MM.1S (cell line): ENCODE results near the gene KRTAP10-6.
"Not testable (repeated sequence)": the region's sequence is repeated elsewhere in the genome, so short reads cannot be mapped to it uniquely, and the experiment has no call there.

Source experiments
- DNase-seq: peaks from one replicate; pipeline ENCODE4 v3.0.0-alpha.2; 2015
- H2AFZ ChIP-seq: fragments of 300-600 bp; sonication (generic); 2 replicates; pipeline ENCODE4 v1.6.0; 2016; ENCODE audit warnings: antibody characterized with exemption, low read length
- H3F3A ChIP-seq: fragments of 300-600 bp; sonication (generic); 2 replicates; pipeline ENCODE4 v1.6.1; 2016; ENCODE audit warnings: mild to moderate bottlenecking, antibody characterized with exemption, low read length, moderate library complexity, mixed read lengths; ENCODE audit not compliant: insufficient read depth
- H3K27ac ChIP-seq: fragments of 300-600 bp; sonication (generic); 2 replicates; pipeline ENCODE4 v1.5.1; 2016; ENCODE audit warnings: mild to moderate bottlenecking, low read length
- H3K27me3 ChIP-seq: fragments of 300-600 bp; sonication (generic); replicated peaks from 2 replicates; pipeline ENCODE4 v1.6.0; 2016; ENCODE audit warnings: low read length; ENCODE audit not compliant: insufficient read depth
- H3K36me3 ChIP-seq: fragments of 300-600 bp; sonication (generic); replicated peaks from 2 replicates; pipeline ENCODE4 v1.6.1; 2016; ENCODE audit warnings: mild to moderate bottlenecking, low read length, mixed read lengths; ENCODE audit not compliant: insufficient read depth
- H3K4me1 ChIP-seq: fragments of 300-600 bp; sonication (generic); 2 replicates; pipeline ENCODE4 v1.6.1; 2016; ENCODE audit warnings: low read length, mixed read lengths
- H3K4me2 ChIP-seq: fragments of 300-600 bp; sonication (generic); 2 replicates; pipeline ENCODE4 v1.6.0; 2016; ENCODE audit warnings: low read depth, low read length
- H3K4me3 ChIP-seq: fragments of 300-600 bp; sonication (generic); 2 replicates; pipeline ENCODE4 v1.5.1; 2016; ENCODE audit warnings: low read length, mixed read lengths
- H3K79me2 ChIP-seq: fragments of 300-600 bp; sonication (generic); 2 replicates; pipeline ENCODE4 v1.6.1; 2016; ENCODE audit warnings: mixed run types, low read length, mixed read lengths
- H3K9ac ChIP-seq: fragments of 300-600 bp; sonication (generic); 2 replicates; pipeline ENCODE4 v1.6.1; 2016; ENCODE audit warnings: low read length, mixed read lengths
- H3K9me2 ChIP-seq: fragments of 300-600 bp; sonication (generic); replicated peaks from 2 replicates; pipeline ENCODE4 v1.6.1; 2016; ENCODE audit warnings: mild to moderate bottlenecking, low read length, mixed read lengths; ENCODE audit not compliant: insufficient read depth
- H3K9me3 ChIP-seq: fragments of 300-600 bp; sonication (generic); replicated peaks from 2 replicates; pipeline ENCODE4 v1.6.1; 2016; ENCODE audit warnings: mild to moderate bottlenecking, low read length, mixed read lengths; ENCODE audit not compliant: insufficient read depth
- H4K20me1 ChIP-seq: fragments of 300-600 bp; sonication (generic); 2 replicates; pipeline ENCODE4 v1.6.1; 2016; ENCODE audit warnings: mild to moderate bottlenecking, low read length, moderate library complexity, mixed read lengths; ENCODE audit not compliant: insufficient read depth
- EZH2 ChIP-seq: fragments of 300-600 bp; sonication (generic); optimal IDR thresholded peaks from 2 replicates; pipeline ENCODE3; 2017; ENCODE audit warnings: low read depth, mild to moderate bottlenecking, antibody characterized with exemption, low read length, mixed read lengths
- EZH2phosphoT487 ChIP-seq: fragments of 300-600 bp; sonication (generic); IDR thresholded peaks from 2 replicates; pipeline ENCODE4 v1.6.1; 2018; ENCODE audit warnings: antibody characterized with exemption, low read length
- TF ChIP-seq, protein P1 (sequence below): fragments of 300-600 bp; sonication (generic); IDR thresholded peaks from 2 replicates; pipeline ENCODE4 v1.5.1; 2016; ENCODE audit warnings: antibody characterized with exemption, low read length, mixed read lengths

Gene KRTAP10-6

DNA sequence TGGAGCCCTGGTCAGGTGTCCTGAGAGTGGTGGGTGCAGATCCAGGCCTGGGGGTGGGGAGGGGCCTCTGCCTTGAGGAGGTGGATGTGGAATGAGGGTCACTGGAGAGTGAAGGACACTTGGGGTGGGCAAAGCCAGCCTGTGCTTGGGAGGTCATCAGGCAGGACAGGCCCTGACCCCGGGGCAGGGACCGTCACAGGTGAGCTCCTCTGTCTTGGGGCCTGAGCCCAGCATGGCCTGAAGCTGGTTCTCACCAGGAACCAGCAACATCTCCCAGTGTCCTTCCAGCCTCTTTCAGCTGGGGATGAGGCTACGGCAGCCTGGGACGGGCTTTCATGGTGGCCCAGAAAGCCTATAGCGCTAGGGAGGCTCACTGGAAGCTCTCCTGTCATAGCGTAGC is 40.2 kb downstream of the KRTAP10-6 start:
- DNase-seq, result no peak
- no peaks in the 10 kb centered on the region for H3K79me2 ChIP-seq
- H3K9me3 ChIP-seq, result no peaks in the 10 kb centered on the region
- no peaks in the 10 kb centered on the region for H3K4me1 ChIP-seq
- H3K4me3 ChIP-seq, result no peak overlapping the region
- H3K4me2 ChIP-seq, result no peak overlapping the region
- H2AFZ ChIP-seq, result no peak overlapping the region
- no peaks in the 10 kb centered on the region for H3K36me3 ChIP-seq
- H3K27ac ChIP-seq, result no peak overlapping the region
- H4K20me1 ChIP-seq, result no peaks in the 10 kb centered on the region
- no peak overlapping the region for H3K9ac ChIP-seq
- no peaks in the 10 kb centered on the region for H3F3A ChIP-seq
- H3K9me2 ChIP-seq, result no peaks in the 10 kb centered on the region
- H3K27me3 ChIP-seq, result peaks cover 98% of the 10 kb centered on the region
- TF ChIP-seq EZH2, result no peak
- TF ChIP-seq EZH2phosphoT487, result no peak
- TF ChIP-seq, protein P1, sequence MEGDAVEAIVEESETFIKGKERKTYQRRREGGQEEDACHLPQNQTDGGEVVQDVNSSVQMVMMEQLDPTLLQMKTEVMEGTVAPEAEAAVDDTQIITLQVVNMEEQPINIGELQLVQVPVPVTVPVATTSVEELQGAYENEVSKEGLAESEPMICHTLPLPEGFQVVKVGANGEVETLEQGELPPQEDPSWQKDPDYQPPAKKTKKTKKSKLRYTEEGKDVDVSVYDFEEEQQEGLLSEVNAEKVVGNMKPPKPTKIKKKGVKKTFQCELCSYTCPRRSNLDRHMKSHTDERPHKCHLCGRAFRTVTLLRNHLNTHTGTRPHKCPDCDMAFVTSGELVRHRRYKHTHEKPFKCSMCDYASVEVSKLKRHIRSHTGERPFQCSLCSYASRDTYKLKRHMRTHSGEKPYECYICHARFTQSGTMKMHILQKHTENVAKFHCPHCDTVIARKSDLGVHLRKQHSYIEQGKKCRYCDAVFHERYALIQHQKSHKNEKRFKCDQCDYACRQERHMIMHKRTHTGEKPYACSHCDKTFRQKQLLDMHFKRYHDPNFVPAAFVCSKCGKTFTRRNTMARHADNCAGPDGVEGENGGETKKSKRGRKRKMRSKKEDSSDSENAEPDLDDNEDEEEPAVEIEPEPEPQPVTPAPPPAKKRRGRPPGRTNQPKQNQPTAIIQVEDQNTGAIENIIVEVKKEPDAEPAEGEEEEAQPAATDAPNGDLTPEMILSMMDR, result no peak

DNA sequence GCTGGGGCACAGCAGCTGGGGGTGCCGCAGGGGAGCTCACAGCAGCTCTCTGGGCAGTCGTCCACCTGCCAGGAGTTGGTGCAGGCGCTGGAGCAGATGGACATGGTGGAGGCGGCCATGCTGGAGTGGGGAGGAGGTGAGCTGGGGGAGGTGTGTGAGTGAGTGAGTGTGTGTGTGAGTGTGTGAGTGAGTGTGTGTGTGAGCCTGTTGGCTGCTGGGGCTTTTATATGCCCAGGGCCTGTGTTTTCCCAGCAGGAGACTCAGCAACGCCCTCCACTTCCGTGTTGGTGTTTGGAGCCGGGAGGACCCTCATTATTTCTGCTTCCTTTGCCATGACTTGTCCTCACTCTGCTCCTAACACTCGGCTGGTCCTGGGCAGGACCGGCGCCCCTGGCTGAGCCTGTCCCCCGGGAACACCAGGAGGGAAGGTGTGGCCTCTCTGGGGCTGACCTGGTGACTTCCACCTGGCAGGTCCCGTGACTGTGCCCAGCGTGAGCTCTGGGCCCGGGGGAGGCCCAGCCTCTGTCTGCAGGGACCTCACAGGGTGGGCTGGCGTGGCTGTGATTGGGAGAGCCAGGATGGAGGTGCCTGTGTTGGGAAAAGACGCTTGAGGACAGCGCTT is 40.9 kb downstream of the KRTAP10-6 start, which contains the start of gene KRTAP10-2:
Gene KRTAP10-2, minus strand, starts transcription at position 166 of the 622 bp plus-strand sequence. Its CDS starts 47 bp downstream, at position 119.
- no peaks in the 10 kb centered on the region for H3K36me3 ChIP-seq
- H3K4me3 ChIP-seq, result no peak within 1 kb of the TSS
- no peaks in the 10 kb centered on the region for H4K20me1 ChIP-seq
- H3K27ac ChIP-seq, result no peak within 1 kb of the TSS
- H3K4me1 ChIP-seq, result no peaks in the 10 kb centered on the region
- H3K9me2 ChIP-seq, result no peaks in the 10 kb centered on the region
- no peaks in the 10 kb centered on the region for H3K9me3 ChIP-seq
- no peak within 1 kb of the TSS for H2AFZ ChIP-seq
- H3K79me2 ChIP-seq, result no peaks in the 10 kb centered on the region
- H3F3A ChIP-seq, result no peaks in the 10 kb centered on the region
- H3K9ac ChIP-seq, result no peak within 1 kb of the TSS
- H3K27me3 ChIP-seq, result peaks cover 98% of the 10 kb centered on the region
- TF ChIP-seq, protein P1, result no peak
- DNase-seq, result no peak
- H3K4me2 ChIP-seq, result no peak within 1 kb of the TSS

DNA sequence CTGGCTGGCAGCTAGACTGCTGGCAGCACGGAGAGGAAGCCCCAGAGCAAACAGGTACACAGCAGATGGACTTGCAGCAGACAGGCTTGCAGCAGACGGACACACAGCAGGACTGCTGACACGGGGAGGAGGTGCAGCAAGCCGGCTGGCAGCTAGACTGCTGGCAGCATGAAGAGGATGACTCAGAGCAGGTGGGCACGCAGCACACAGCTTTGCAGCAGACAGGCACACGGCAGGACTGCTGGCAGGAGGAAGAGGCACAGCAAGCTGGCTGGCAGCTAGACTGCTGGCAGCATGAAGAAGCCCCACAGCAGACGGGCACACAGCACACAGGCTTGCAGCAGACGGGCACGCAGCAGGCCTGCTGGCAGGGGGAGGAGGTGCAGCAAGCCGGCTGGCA is 41.5 kb downstream of the KRTAP10-6 start:
- DNase-seq, result no peak
- Histone ChIP-seq H3K79me2 (no peaks in the 10 kb centered on the region), H3K9me2 (no peaks in the 10 kb centered on the region), H3K36me3 (no peaks in the 10 kb centered on the region), H3K27me3 (peaks cover 98% of the 10 kb centered on the region), H3K4me1 (no peaks in the 10 kb centered on the region), H3K4me3 (no peak overlapping the region), H3F3A (no peaks in the 10 kb centered on the region), H3K9me3 (no peaks in the 10 kb centered on the region), H3K9ac (no peak overlapping the region), H4K20me1 (no peaks in the 10 kb centered on the region), H2AFZ (no peak overlapping the region), H3K4me2 (no peak overlapping the region), H3K27ac (no peak overlapping the region)
- TF ChIP-seq EZH2phosphoT487, result no peak
- no peak for TF ChIP-seq EZH2
- TF ChIP-seq, protein P1, result no peak

DNA sequence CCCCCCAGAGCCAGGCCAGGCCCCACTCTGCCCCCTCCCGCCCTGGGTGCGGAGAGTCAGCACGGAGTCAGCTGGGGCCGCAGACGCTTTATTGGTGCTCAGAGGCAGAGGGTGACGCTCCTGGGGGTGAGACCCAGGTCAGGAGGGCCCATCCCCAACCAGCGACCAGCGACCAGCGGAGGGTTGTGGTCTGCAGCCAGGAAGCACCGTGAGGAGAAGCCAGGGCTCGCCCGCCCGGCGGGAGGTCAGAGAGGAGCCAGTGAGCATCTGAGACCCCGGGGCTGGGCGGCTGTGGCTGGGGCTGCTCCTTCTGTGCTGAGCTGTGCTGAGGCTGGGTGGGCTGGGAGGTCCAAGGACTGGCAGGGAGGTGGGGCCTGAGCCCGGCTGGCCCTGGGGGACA is 42.0 kb downstream of the KRTAP10-6 start:
- H3K36me3 ChIP-seq, H3K4me2 ChIP-seq, H3K4me1 ChIP-seq, H3K9me2 ChIP-seq, H3K79me2 ChIP-seq, H4K20me1 ChIP-seq, DNase-seq, H3K9me3 ChIP-seq, H3K9ac ChIP-seq, H2AFZ ChIP-seq, H3F3A ChIP-seq, H3K4me3 ChIP-seq, H3K27ac ChIP-seq: not testable (repeated sequence)
- peaks cover 98% of the 10 kb centered on the region for H3K27me3 ChIP-seq
